Colonic mucosa (tissue), 4 donors: ENCODE data around the gene RC3H1. TPM values are rescaled to one million over a fixed set of nuclear protein-coding genes. Genes with fewer than 3 reads are reported as not detected.

ENCODE experiments used
- DNase-seq: peaks from one replicate; pipeline ENCODE4 v3.0.0-alpha.2; 2020
- H3K27ac ChIP-seq: fragments of 200-600 bp; one replicate; pipeline ENCODE4 v1.8.0; 2021
- H3K27me3 ChIP-seq: fragments of 200-600 bp; one replicate; pipeline ENCODE4 v1.8.0; 2021
- H3K36me3 ChIP-seq: fragments of 200-600 bp; one replicate; pipeline ENCODE4 v1.8.0; 2021
- H3K4me1 ChIP-seq: fragments of 200-600 bp; one replicate; pipeline ENCODE4 v1.8.0; 2021; ENCODE audit warnings: mild to moderate bottlenecking
- H3K4me3 ChIP-seq: fragments of 200-600 bp; one replicate; pipeline ENCODE4 v1.8.0; 2021
- H3K9ac ChIP-seq, 2 donors: one replicate each; pipeline ENCODE4 v1.7.0; 2013; ENCODE audit warnings: control low read depth in 2 of 2, low read depth in 2 of 2, low read length in 2 of 2
- H3K9me3 ChIP-seq: fragments of 200-600 bp; one replicate; pipeline ENCODE4 v1.8.0; 2021
- CTCF ChIP-seq: fragments of 200-600 bp; IDR thresholded peaks from one replicate; pipeline ENCODE4 v1.8.0; 2022; ENCODE audit warnings: antibody characterized with exemption, mild to moderate bottlenecking
- intact Hi-C: fragments of 100-400 bp; cut with DNase I; formaldehyde crosslinking; loops from one replicate; pipeline ENCODE4 v1.14.1; 2022
- total RNA-seq, 2 donors: library from RNA; stranded (reverse); fragmentation: NEBNext Ultra II Directional in 1 of 2; extraction: Animal tissue kit (Norgen Biotek cat#: 25700) in 1 of 2; gene quantifications; one replicate each; pipeline ENCODE4 v1.2.1, GENCODE V29; 2021
- donor health status: healthy.
- donor health status: DM: no; HTN: no; CAD: no.
- donor health status: DM: no; HTN: no; CAD: no.

RC3H1 gene
- total RNA-seq, 2 donors from 2014 or later, result 26.6 to 37.5 TPM

- Histone ChIP-seq H3K4me3 (no peak overlapping the region), H3K27me3 (no peaks in the 10 kb centered on the region), H3K27ac (no peak overlapping the region), H3K4me1 (no peaks in the 10 kb centered on the region), H3K9ac (no peak overlapping the region), H3K36me3 (no peaks in the 10 kb centered on the region), H3K9me3 (no peaks in the 10 kb centered on the region)
- no peak for TF ChIP-seq CTCF
- DNase-seq, result no peak
- intact Hi-C loops, result no loop called here
Observed at GRCh38 chr1:174036204-174036603, 14.0 kb upstream of the RC3H1 start.

- H3K27me3 ChIP-seq, result no peaks in the 10 kb centered on the region
- H3K9me3 ChIP-seq, result no peaks in the 10 kb centered on the region
Observed at GRCh38 chr1:174032671-174033222, 10.6 kb upstream of the RC3H1 start.

GRCh38 chr1:174031099-174031498 is 8.9 kb upstream of the RC3H1 start:
- H3K36me3 ChIP-seq, result no peaks in the 10 kb centered on the region
- H3K9ac ChIP-seq, result no peak overlapping the region
- no peaks in the 10 kb centered on the region for H3K9me3 ChIP-seq
- H3K4me3 ChIP-seq, result no peak overlapping the region
- no peak for TF ChIP-seq CTCF
- intact Hi-C loops, result no loop called here
- DNase-seq, result no peak
- H3K27ac ChIP-seq, result no peak overlapping the region
- H3K27me3 ChIP-seq, result no peaks in the 10 kb centered on the region
- no peaks in the 10 kb centered on the region for H3K4me1 ChIP-seq

More at GRCh38 chr1:174032671-174033222, 10.6 kb upstream of the RC3H1 start:
- H3K27ac ChIP-seq, result no peak overlapping the region
- no peak for DNase-seq
- H3K36me3 ChIP-seq, result no peaks in the 10 kb centered on the region
- no peak overlapping the region for H3K4me3 ChIP-seq
- TF ChIP-seq CTCF, result no peak
- H3K4me1 ChIP-seq, result no peaks in the 10 kb centered on the region
- no peak overlapping the region for H3K9ac ChIP-seq
- intact Hi-C loops, result no loop called here

- Histone ChIP-seq H3K27ac (no peak overlapping the region), H3K4me3 (no peak overlapping the region), H3K36me3 (no peaks in the 10 kb centered on the region), H3K9ac (no peak overlapping the region), H3K4me1 (no peaks in the 10 kb centered on the region), H3K27me3 (no peaks in the 10 kb centered on the region), H3K9me3 (no peaks in the 10 kb centered on the region)
- no peak for DNase-seq
- intact Hi-C loops, result loop anchor here (10.0 kb wide), 1 partner anchor 136 kb away; no protein-coding TSS in a partner anchor
- no peak for TF ChIP-seq CTCF
Observed at GRCh38 chr1:174028495-174028894, 6.3 kb upstream of the RC3H1 start.

- Histone ChIP-seq H3K27me3 (no peaks in the 10 kb centered on the region), H3K36me3 (no peaks in the 10 kb centered on the region), H3K9ac (peak overlapping the region in 1 of 2 donors; percentile 93), H3K9me3 (no peaks in the 10 kb centered on the region), H3K27ac (peak overlapping the region; percentile 93), H3K4me3 (no peak overlapping the region), H3K4me1 (peaks cover 8% of the 10 kb centered on the region)
- TF ChIP-seq CTCF, result no peak
- intact Hi-C loops, result loop anchor here (5.0 to 10.0 kb wide), 2 partner anchors 141 to 156 kb away; partner anchors contain the start of genes GAS5 and ZBTB37
- DNase-seq, result peak; percentile 78
Observed at GRCh38 chr1:174023440-174023839, 1.3 kb upstream of the RC3H1 start.
